Testis (tissue), 3 donors: ENCODE results near the gene PI4KA. TPM values are rescaled to one million over a fixed set of nuclear protein-coding genes. Genes with fewer than 3 reads are reported as not detected.

Source experiments
- DNase-seq: peaks from one replicate; pipeline ENCODE4 v3.0.0-alpha.2; 2019
- H3K27ac ChIP-seq, 2 donors: fragments of 200-600 bp; sonication (generic); one replicate each; pipeline ENCODE4 v1.5.1; 2019
- H3K27me3 ChIP-seq: fragments of 200-600 bp; sonication (generic); one replicate; pipeline ENCODE4 v1.5.1; 2019
- H3K36me3 ChIP-seq: fragments of 200-600 bp; sonication (generic); one replicate; pipeline ENCODE4 v1.5.1; 2017; ENCODE audit warnings: low read depth; ENCODE audit errors: missing control alignments
- H3K4me1 ChIP-seq: fragments of 200-600 bp; sonication (generic); one replicate; pipeline ENCODE4 v1.5.1; 2019
- H3K4me3 ChIP-seq, 2 donors: fragments of 200-600 bp; sonication (generic); one replicate each; pipeline ENCODE4 v1.5.1; 2017 to 2019
- H3K9me3 ChIP-seq: fragments of 200-600 bp; sonication (generic); one replicate; pipeline ENCODE4 v1.5.1; 2017
- POLR2A ChIP-seq: fragments of 450-650 bp; IDR thresholded peaks from one replicate; pipeline ENCODE4 v1.6.1; 2017; ENCODE audit warnings: antibody characterized with exemption, mild to moderate bottlenecking, moderate library complexity
- WGBS, 2 donors: methylation state at CpG; one replicate each; pipeline ENCODE4 v1.1.5; 2018; 5-methylcytosine and 5-hydroxymethylcytosine counted together
- intact Hi-C: fragments of 100-400 bp; cut with DNase I; formaldehyde crosslinking; loops from one replicate; pipeline ENCODE4 v1.15.1; 2023; ENCODE audit warnings: low total_unique reads
- polyA plus RNA-seq: library from polyadenylated mRNA; stranded (reverse); fragments of 350-450 nt; fragmentation: Illumina TruSeq; extraction: RNeasy Lipid Tissue Mini Kit (QIAGEN cat#74804); gene quantifications from one replicate; pipeline ENCODE4 v1.2.3, GENCODE V29; 2014; ENCODE audit warnings: low read depth, low replicate concordance; ENCODE audit not compliant: insufficient read depth
- total RNA-seq, 2 donors: library from RNA; depleted of rRNA; stranded (reverse); fragments of >200 nt; gene quantifications; one replicate each; pipeline ENCODE4 v1.2.3, GENCODE V29; 2016
- TF ChIP-seq, protein P1 (sequence below), 3 experiments: fragments of 450-650 bp in 2 of 3; fragments of 200-600 bp in 1 of 3; sonication (generic) in 1 of 3; IDR thresholded peaks; one replicate each; pipeline ENCODE4 v1.5.1; 2016 to 2019; ENCODE audit warnings: antibody characterized with exemption in 3 of 3, mild to moderate bottlenecking in 2 of 3, moderate library complexity in 1 of 3

PI4KA gene
- total and polyA plus RNA-seq, 3 donors from 2014 or later = 124 to 196 (median 140) TPM

DNA sequence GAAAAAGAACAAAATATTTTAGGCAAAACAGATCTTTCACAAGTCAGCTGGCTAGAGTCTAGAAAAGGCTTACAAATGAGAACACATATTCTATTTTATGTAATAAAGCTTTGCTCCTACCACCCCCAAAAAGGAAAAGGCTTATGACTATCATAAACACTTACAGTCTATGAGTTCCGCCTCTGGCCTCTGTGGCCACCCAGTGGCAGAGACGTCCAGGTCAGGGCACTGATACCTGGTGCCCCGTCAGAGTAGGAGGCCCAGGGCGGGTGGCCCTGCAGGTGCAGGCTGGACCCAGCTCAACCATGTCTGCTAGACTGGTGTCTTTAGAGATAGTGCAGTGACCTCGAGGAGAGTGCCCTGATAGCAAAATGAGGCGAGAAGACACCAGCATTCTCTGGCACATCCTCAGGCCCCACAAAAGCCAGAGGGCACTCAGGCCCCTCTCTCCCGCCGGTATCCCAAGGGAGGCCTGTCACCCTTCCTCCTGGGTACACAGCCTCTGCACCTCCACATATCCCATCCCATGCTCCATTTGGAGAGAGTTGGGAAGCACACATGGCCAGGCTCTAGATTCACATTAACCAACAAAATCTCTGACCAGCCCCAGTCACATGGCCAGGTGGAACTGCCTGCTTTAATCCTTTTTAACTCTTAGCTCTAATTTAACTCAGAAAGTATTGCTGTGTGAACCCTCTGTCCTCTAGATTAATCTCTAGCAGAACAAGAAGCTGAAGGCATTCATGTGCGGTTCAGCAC is 112.0 kb downstream of the PI4KA start:
- H3K9me3 ChIP-seq = no peaks in the 10 kb centered on the region
- DNase-seq = no peak
- H3K4me3 ChIP-seq = no peak overlapping the region
- TF ChIP-seq, protein P1, sequence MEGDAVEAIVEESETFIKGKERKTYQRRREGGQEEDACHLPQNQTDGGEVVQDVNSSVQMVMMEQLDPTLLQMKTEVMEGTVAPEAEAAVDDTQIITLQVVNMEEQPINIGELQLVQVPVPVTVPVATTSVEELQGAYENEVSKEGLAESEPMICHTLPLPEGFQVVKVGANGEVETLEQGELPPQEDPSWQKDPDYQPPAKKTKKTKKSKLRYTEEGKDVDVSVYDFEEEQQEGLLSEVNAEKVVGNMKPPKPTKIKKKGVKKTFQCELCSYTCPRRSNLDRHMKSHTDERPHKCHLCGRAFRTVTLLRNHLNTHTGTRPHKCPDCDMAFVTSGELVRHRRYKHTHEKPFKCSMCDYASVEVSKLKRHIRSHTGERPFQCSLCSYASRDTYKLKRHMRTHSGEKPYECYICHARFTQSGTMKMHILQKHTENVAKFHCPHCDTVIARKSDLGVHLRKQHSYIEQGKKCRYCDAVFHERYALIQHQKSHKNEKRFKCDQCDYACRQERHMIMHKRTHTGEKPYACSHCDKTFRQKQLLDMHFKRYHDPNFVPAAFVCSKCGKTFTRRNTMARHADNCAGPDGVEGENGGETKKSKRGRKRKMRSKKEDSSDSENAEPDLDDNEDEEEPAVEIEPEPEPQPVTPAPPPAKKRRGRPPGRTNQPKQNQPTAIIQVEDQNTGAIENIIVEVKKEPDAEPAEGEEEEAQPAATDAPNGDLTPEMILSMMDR (IDR thresholded peaks at IDR 0.05) = no peak
- no peaks in the 10 kb centered on the region for H3K27me3 ChIP-seq
- WGBS, 2 donors = 72 to 81% methylated on average over 8 to 9 of the region's 9 CpGs
- H3K27ac ChIP-seq = no peak overlapping the region
- H3K4me1 ChIP-seq = peaks cover 6% of the 10 kb centered on the region
- intact Hi-C loops = no loop called here
- no peaks in the 10 kb centered on the region for H3K36me3 ChIP-seq

GRCh38 chr22:20745119-20745518 is 113.5 kb downstream of the PI4KA start:
- TF ChIP-seq, protein P1 (IDR thresholded peaks at IDR 0.05) = no peak
- no peak for TF ChIP-seq POLR2A
- H3K4me1 ChIP-seq = no peaks in the 10 kb centered on the region
- DNase-seq = no peak
- H3K9me3 ChIP-seq = no peaks in the 10 kb centered on the region
- no peaks in the 10 kb centered on the region for H3K27me3 ChIP-seq
- no peak overlapping the region for H3K4me3 ChIP-seq
- 85 to 93% methylated on average over 3 of the region's 3 CpGs for WGBS, 2 donors
- H3K27ac ChIP-seq = peak overlapping the region in 1 of 2 donors; percentile 32
- intact Hi-C loops = no loop called here
- H3K36me3 ChIP-seq = no peaks in the 10 kb centered on the region

DNA sequence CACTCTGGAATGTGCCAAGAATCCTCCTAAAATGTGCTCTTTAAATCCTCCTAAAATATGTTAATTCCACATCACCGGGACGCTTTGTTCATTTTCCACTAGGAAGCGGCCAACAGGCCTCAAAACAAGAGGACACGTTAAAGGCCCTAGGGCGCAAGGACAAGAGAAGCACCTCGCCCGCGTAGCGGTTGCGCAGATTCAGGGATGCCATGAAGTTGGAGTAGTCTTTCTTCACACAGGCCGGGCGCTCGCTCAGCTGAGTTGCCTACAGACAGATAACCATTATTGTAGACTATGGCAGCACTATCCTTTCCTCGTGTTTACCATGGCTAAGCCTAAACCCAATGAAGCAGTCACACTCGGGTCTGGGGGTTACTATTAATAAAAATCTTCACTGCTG is 114.2 kb downstream of the PI4KA start:
- intact Hi-C loops = no loop called here
- 69 to 84% methylated on average over 15 of the region's 15 CpGs for WGBS, 2 donors
- no peaks in the 10 kb centered on the region for H3K9me3 ChIP-seq
- peak overlapping the region in 1 of 2 donors; percentile 32 for H3K27ac ChIP-seq
- H3K36me3 ChIP-seq = no peaks in the 10 kb centered on the region
- no peak for DNase-seq
- no peak overlapping the region for H3K4me3 ChIP-seq
- TF ChIP-seq POLR2A = no peak
- TF ChIP-seq, protein P1 (IDR thresholded peaks at IDR 0.05) = no peak
- no peaks in the 10 kb centered on the region for H3K27me3 ChIP-seq
- H3K4me1 ChIP-seq = no peaks in the 10 kb centered on the region

GRCh38 chr22:20742764-20743163 is 115.8 kb downstream of the PI4KA start:
- intact Hi-C loops = no loop called here
- H3K36me3 ChIP-seq = no peaks in the 10 kb centered on the region
- no peak overlapping the region for H3K27ac ChIP-seq
- 48 to 97% methylated on average over 2 of the region's 2 CpGs for WGBS, 2 donors
- no peaks in the 10 kb centered on the region for H3K27me3 ChIP-seq
- no peaks in the 10 kb centered on the region for H3K4me1 ChIP-seq
- TF ChIP-seq, protein P1 (IDR thresholded peaks at IDR 0.05) = no peak
- no peak for TF ChIP-seq POLR2A
- H3K9me3 ChIP-seq = no peaks in the 10 kb centered on the region
- no peak for DNase-seq
- H3K4me3 ChIP-seq = no peak overlapping the region
